Measurements from ENCODE around the gene SETD7. TPM values are rescaled to one million over a fixed set of nuclear protein-coding genes. Genes with fewer than 3 reads are reported as not detected.

The SETD7 gene
- total RNA-seq, 1 donor from 2014 or later, result 8.2 TPM

- no peaks in the 10 kb centered on the region for H3K36me3 ChIP-seq
- no peaks in the 10 kb centered on the region for H3K9me3 ChIP-seq (ENCODE audit: low read depth)
- Mint-ChIP-seq H3K4me1 (peaks cover 14% of the 10 kb centered on the region), H3K9me3 (no peaks in the 10 kb centered on the region), H3K27ac (peak overlapping the region; percentile 4), H3K36me3 (peaks cover 2% of the 10 kb centered on the region), H3K4me3 (no peak overlapping the region), H3K27me3 (ENCODE audit: insufficient read depth, low read depth) (peaks cover 3% of the 10 kb centered on the region)
- no peaks in the 10 kb centered on the region for H3F3A ChIP-seq (ENCODE audit: low read depth)
- no peak overlapping the region for H3K4me3 ChIP-seq
- H3K4me2 ChIP-seq, result no peak overlapping the region
- no peaks in the 10 kb centered on the region for H3K79me2 ChIP-seq (ENCODE audit: low read depth)
- H4K20me1 ChIP-seq (ENCODE audit: low read depth), result no peaks in the 10 kb centered on the region
- DNase-seq (ENCODE audit: low spot score), result no peak
- peak overlapping the region; percentile 36 for H2AFZ ChIP-seq (replicated peaks)
- H3K27ac ChIP-seq, result no peak overlapping the region
- H3K9ac ChIP-seq, result no peak overlapping the region
- H3K27me3 ChIP-seq, result no peaks in the 10 kb centered on the region
- TF ChIP-seq CTCF (IDR thresholded peaks at IDR 0.05) (no peak), EZH2phosphoT487 (IDR thresholded peaks at IDR 0.05) (no peak), EZH2 (IDR thresholded peaks at IDR 0.05) (no peak)
- no peaks in the 10 kb centered on the region for H3K4me1 ChIP-seq
Observed at GRCh38 chr4:139501117-139501516, 54.9 kb downstream of the SETD7 start.

- no peak overlapping the region for H3K4me3 Mint-ChIP-seq
- no peak overlapping the region for H3K27ac Mint-ChIP-seq
- H3K4me1 Mint-ChIP-seq, result peaks cover 14% of the 10 kb centered on the region
Observed at GRCh38 chr4:139499186-139499585, 56.8 kb downstream of the SETD7 start.

GRCh38 chr4:139493176-139493575 is 62.8 kb downstream of the SETD7 start:
- H3K79me2 ChIP-seq (ENCODE audit: low read depth), result no peaks in the 10 kb centered on the region
- peak overlapping the region; percentile 12 for H2AFZ ChIP-seq (replicated peaks)
- TF ChIP-seq EZH2 (IDR thresholded peaks at IDR 0.05) (no peak), EZH2phosphoT487 (IDR thresholded peaks at IDR 0.05) (no peak), CTCF (IDR thresholded peaks at IDR 0.05) (no peak)
- Mint-ChIP-seq H3K4me1 (no peaks in the 10 kb centered on the region), H3K36me3 (no peaks in the 10 kb centered on the region), H3K27ac (no peak overlapping the region), H3K4me3 (no peak overlapping the region), H3K9me3 (peaks cover 8% of the 10 kb centered on the region), H3K27me3 (ENCODE audit: insufficient read depth, low read depth) (peaks cover 5% of the 10 kb centered on the region)
- H3K9me3 ChIP-seq (ENCODE audit: low read depth), result no peaks in the 10 kb centered on the region
- H3K36me3 ChIP-seq, result no peaks in the 10 kb centered on the region
- H4K20me1 ChIP-seq (ENCODE audit: low read depth), result no peaks in the 10 kb centered on the region
- no peak overlapping the region for H3K4me2 ChIP-seq
- no peak for DNase-seq (ENCODE audit: low spot score)
- H3K27ac ChIP-seq, result no peak overlapping the region
- no peak overlapping the region for H3K4me3 ChIP-seq
- no peak overlapping the region for H3K9ac ChIP-seq
- H3K4me1 ChIP-seq, result no peaks in the 10 kb centered on the region
- H3F3A ChIP-seq (ENCODE audit: low read depth), result no peaks in the 10 kb centered on the region
- no peaks in the 10 kb centered on the region for H3K27me3 ChIP-seq

More at GRCh38 chr4:139499186-139499585, 56.8 kb downstream of the SETD7 start:
- H3K4me1 ChIP-seq, result no peaks in the 10 kb centered on the region
- H4K20me1 ChIP-seq (ENCODE audit: low read depth), result no peaks in the 10 kb centered on the region
- H3K27ac ChIP-seq, result no peak overlapping the region
- no peak overlapping the region for H3K4me3 ChIP-seq
- no peaks in the 10 kb centered on the region for H3K36me3 ChIP-seq
- H3F3A ChIP-seq (ENCODE audit: low read depth), result no peaks in the 10 kb centered on the region
- no peaks in the 10 kb centered on the region for H3K27me3 ChIP-seq
- H2AFZ ChIP-seq (replicated peaks), result no peak overlapping the region
- peaks cover 2% of the 10 kb centered on the region for H3K36me3 Mint-ChIP-seq
- H3K9me3 Mint-ChIP-seq, result peaks cover under 1% of the 10 kb centered on the region
- no peaks in the 10 kb centered on the region for H3K9me3 ChIP-seq (ENCODE audit: low read depth)
- H3K79me2 ChIP-seq (ENCODE audit: low read depth), result no peaks in the 10 kb centered on the region
- no peak overlapping the region for H3K9ac ChIP-seq
- TF ChIP-seq EZH2 (IDR thresholded peaks at IDR 0.05) (no peak), CTCF (IDR thresholded peaks at IDR 0.05) (no peak), EZH2phosphoT487 (IDR thresholded peaks at IDR 0.05) (no peak)
- H3K27me3 Mint-ChIP-seq (ENCODE audit: insufficient read depth, low read depth), result peaks cover 4% of the 10 kb centered on the region
- DNase-seq (ENCODE audit: low spot score), result no peak
- no peak overlapping the region for H3K4me2 ChIP-seq

All from neural progenitor cell (in vitro differentiated cells).